CD14-positive monocyte (primary cell): ENCODE data around the gene TMOD3. TPM values are rescaled to one million over a fixed set of nuclear protein-coding genes. Genes with fewer than 3 reads are reported as not detected.

Source experiments
- DNase-seq, 3 donors: peaks; one replicate each; pipeline ENCODE4 v3.0.0-alpha.2; 2011 to 2022
- H2AFZ ChIP-seq: 2 replicates; pipeline ENCODE4 v1.6.0; 2012; ENCODE audit warnings: mild to moderate bottlenecking, low read depth, low read length, inconsistent platforms; ENCODE audit not compliant: insufficient read depth, poor library complexity, severe bottlenecking
- H3K27ac ChIP-seq, 2 donors: 1 replicate in 1 of 2; 2 replicates in 1 of 2; pipeline ENCODE4 v1.5.1; 2012 to 2013; ENCODE audit warnings: low read length in 2 of 2, control low read depth in 1 of 2, inconsistent platforms in 1 of 2, low read depth in 1 of 2, mild to moderate bottlenecking in 1 of 2
- H3K27me3 ChIP-seq, 2 donors: one replicate each; pipeline versions ENCODE4 v1.6.0 to v1.6.1; 2011 to 2013; ENCODE audit warnings: low read length in 2 of 2; ENCODE audit not compliant: control insufficient read depth in 2 of 2, insufficient read depth in 2 of 2
- H3K36me3 ChIP-seq, 2 donors: replicated peaks in 1 of 2; 1 replicate in 1 of 2; 2 replicates in 1 of 2; pipeline versions ENCODE4 v1.5.1 to v1.6.1; 2012 to 2013; ENCODE audit warnings: low read length in 2 of 2, control low read depth in 1 of 2, inconsistent platforms in 1 of 2, mild to moderate bottlenecking in 1 of 2; ENCODE audit not compliant: insufficient read depth in 2 of 2, control insufficient read depth in 1 of 2
- H3K4me1 ChIP-seq, 2 donors: 1 replicate in 1 of 2; 2 replicates in 1 of 2; pipeline versions ENCODE4 v1.5.1 to v1.6.1; 2012 to 2013; ENCODE audit warnings: low read length in 2 of 2, control low read depth in 1 of 2, inconsistent platforms in 1 of 2, mild to moderate bottlenecking in 1 of 2, moderate library complexity in 1 of 2; ENCODE audit not compliant: insufficient read depth in 2 of 2, control insufficient read depth in 1 of 2
- H3K4me2 ChIP-seq: replicated peaks from 2 replicates; pipeline ENCODE3; 2012; ENCODE audit warnings: low read length, moderate library complexity, mild to moderate bottlenecking; ENCODE audit not compliant: poor library complexity, severe bottlenecking; ENCODE audit errors: extremely low read depth
- H3K4me3 ChIP-seq, 3 experiments: fragments of 200-600 bp in 1 of 3; sonication (generic) in 1 of 3; replicated peaks in 1 of 3; 1 replicate in 2 of 3; 2 replicates in 1 of 3; pipeline ENCODE4 v1.5.1; 2011 to 2013; ENCODE audit warnings: low read length in 3 of 3, mild to moderate bottlenecking in 3 of 3, control low read depth in 2 of 3, low read depth in 2 of 3, inconsistent platforms in 1 of 3, moderate library complexity in 1 of 3
- H3K79me2 ChIP-seq: 2 replicates; pipeline ENCODE4 v1.6.0; 2012; ENCODE audit warnings: mild to moderate bottlenecking, control low read depth, inconsistent platforms, low read length, moderate library complexity; ENCODE audit not compliant: insufficient read depth
- H3K9ac ChIP-seq: 2 replicates; pipeline ENCODE4 v1.6.0; 2017; ENCODE audit warnings: low read length, mild to moderate bottlenecking; ENCODE audit not compliant: insufficient read depth, poor library complexity, severe bottlenecking
- H3K9me3 ChIP-seq, 2 donors: replicated peaks in 1 of 2; 1 replicate in 1 of 2; 2 replicates in 1 of 2; pipeline versions ENCODE4 v1.5.1 to v1.6.1; 2012 to 2013; ENCODE audit warnings: low read length in 2 of 2, control low read depth in 1 of 2; ENCODE audit not compliant: control insufficient read depth in 1 of 2, insufficient read depth in 1 of 2
- H4K20me1 ChIP-seq: 2 replicates; pipeline ENCODE4 v1.6.0; 2012; ENCODE audit warnings: mild to moderate bottlenecking, low read length, control low read depth, moderate library complexity; ENCODE audit not compliant: insufficient read depth
- H3K27ac Mint-ChIP-seq, 7 donors: one replicate each; pipeline ENCODE4 v1.8.0; 2020; ENCODE audit warnings: mild to moderate bottlenecking in 7 of 7, mixed read lengths in 7 of 7, moderate library complexity in 6 of 7, inconsistent platforms in 2 of 7
- H3K27me3 Mint-ChIP-seq, 3 donors: one replicate each; pipeline ENCODE4 v1.8.0; 2021 to 2022; ENCODE audit warnings: low read depth in 3 of 3, mild to moderate bottlenecking in 3 of 3, mixed read lengths in 3 of 3, moderate library complexity in 3 of 3, inconsistent platforms in 1 of 3
- H3K36me3 Mint-ChIP-seq, 2 donors: one replicate each; pipeline ENCODE4 v1.8.0; 2020; ENCODE audit warnings: mixed read lengths in 2 of 2, inconsistent platforms in 1 of 2, mild to moderate bottlenecking in 1 of 2
- H3K4me1 Mint-ChIP-seq: one replicate; pipeline ENCODE4 v1.8.0; 2020; ENCODE audit warnings: mild to moderate bottlenecking, mixed read lengths
- H3K4me3 Mint-ChIP-seq, 2 donors: one replicate each; pipeline ENCODE4 v1.8.0; 2020; ENCODE audit warnings: mild to moderate bottlenecking in 2 of 2, mixed read lengths in 2 of 2, moderate library complexity in 1 of 2
- H3K9me3 Mint-ChIP-seq, 7 donors: one replicate each; pipeline ENCODE4 v1.8.0; 2020 to 2022; ENCODE audit warnings: mixed read lengths in 7 of 7, mild to moderate bottlenecking in 6 of 7, moderate library complexity in 6 of 7, inconsistent platforms in 2 of 7
- WGBS: methylation state at CpG from one replicate; pipeline ENCODE4 v1.1.5; 2013; ENCODE audit warnings: missing lambda C conversion rate; ENCODE audit not compliant: insufficient coverage; 5-methylcytosine and 5-hydroxymethylcytosine counted together
- intact Hi-C, 2 donors: fragments of 100-400 bp; cut with micrococcal nuclease; formaldehyde crosslinking; loops; one replicate each; pipeline versions ENCODE4 v1.15.0 to v1.15.1; 2023
- polyA plus RNA-seq, 3 donors: library from polyadenylated mRNA; depleted of rRNA in 1 of 3; unstranded in 2 of 3; stranded (reverse) in 1 of 3; fragments of 300-500 nt in 2 of 3; fragments of >200 nt in 1 of 3; fragmentation: Illumina TruSeq in 2 of 3; gene quantifications; 1 replicate in 2 of 3; 2 replicates in 1 of 3; pipeline ENCODE4 v1.2.3, GENCODE V29; 2012 to 2021
- TF ChIP-seq, protein P1 (sequence below): fragments of 200-600 bp; IDR thresholded peaks from one replicate; pipeline ENCODE4 v1.8.0; 2022; ENCODE audit warnings: antibody characterized with exemption, mild to moderate bottlenecking

The TMOD3 gene
- polyA plus RNA-seq, 3 donors = 7.7 to 34.8 (median 27.8) TPM

DNA sequence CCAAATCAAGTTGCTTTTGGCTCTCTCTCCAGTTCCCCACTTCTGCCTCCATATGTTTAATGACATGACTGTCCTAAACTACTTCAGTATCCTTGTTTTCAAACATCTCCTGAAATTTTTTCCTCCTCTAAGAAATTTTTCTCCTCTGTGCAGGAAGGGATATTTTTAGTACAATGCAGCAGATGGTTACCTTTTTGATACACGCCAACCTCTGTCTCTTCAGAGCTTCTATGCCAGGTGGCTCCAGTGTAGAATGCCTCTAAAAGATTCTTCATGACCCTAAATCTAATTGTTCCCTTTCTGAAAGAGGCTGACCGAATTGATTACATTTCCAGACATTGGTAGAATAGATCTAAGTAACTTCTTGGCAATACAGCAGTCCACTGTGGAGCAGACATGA is 33.7 kb downstream of the TMOD3 start:
- Histone ChIP-seq H2AFZ (no peak overlapping the region), H3K4me3 (no peak overlapping the region), H3K27ac (no peak overlapping the region), H3K36me3 (peaks cover 38 to 67% of the 10 kb centered on the region in 2 donors), H3K79me2 (peaks cover 65% of the 10 kb centered on the region), H3K9ac (no peak overlapping the region), H3K9me3 (no peaks in the 10 kb centered on the region), H3K4me2 (no peak overlapping the region), H4K20me1 (peaks cover 100% of the 10 kb centered on the region), H3K4me1 (peaks cover 0 to 8% of the 10 kb centered on the region in 2 donors), H3K27me3 (no peaks in the 10 kb centered on the region)
- H3K27me3 Mint-ChIP-seq = no peaks in the 10 kb centered on the region
- no peaks in the 10 kb centered on the region for H3K9me3 Mint-ChIP-seq
- H3K36me3 Mint-ChIP-seq = peaks cover 55 to 62% of the 10 kb centered on the region in 2 donors
- intact Hi-C loops = no loop called here
- peaks cover 11% of the 10 kb centered on the region for H3K4me1 Mint-ChIP-seq
- H3K27ac Mint-ChIP-seq = peak overlapping the region in 1 of 7 donors; percentile 68
- no peak for DNase-seq
- no peak overlapping the region for H3K4me3 Mint-ChIP-seq
- no CpG with 5 or more reads among the region's 2 CpGs for WGBS
- TF ChIP-seq, protein P1, sequence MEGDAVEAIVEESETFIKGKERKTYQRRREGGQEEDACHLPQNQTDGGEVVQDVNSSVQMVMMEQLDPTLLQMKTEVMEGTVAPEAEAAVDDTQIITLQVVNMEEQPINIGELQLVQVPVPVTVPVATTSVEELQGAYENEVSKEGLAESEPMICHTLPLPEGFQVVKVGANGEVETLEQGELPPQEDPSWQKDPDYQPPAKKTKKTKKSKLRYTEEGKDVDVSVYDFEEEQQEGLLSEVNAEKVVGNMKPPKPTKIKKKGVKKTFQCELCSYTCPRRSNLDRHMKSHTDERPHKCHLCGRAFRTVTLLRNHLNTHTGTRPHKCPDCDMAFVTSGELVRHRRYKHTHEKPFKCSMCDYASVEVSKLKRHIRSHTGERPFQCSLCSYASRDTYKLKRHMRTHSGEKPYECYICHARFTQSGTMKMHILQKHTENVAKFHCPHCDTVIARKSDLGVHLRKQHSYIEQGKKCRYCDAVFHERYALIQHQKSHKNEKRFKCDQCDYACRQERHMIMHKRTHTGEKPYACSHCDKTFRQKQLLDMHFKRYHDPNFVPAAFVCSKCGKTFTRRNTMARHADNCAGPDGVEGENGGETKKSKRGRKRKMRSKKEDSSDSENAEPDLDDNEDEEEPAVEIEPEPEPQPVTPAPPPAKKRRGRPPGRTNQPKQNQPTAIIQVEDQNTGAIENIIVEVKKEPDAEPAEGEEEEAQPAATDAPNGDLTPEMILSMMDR = no peak

DNA sequence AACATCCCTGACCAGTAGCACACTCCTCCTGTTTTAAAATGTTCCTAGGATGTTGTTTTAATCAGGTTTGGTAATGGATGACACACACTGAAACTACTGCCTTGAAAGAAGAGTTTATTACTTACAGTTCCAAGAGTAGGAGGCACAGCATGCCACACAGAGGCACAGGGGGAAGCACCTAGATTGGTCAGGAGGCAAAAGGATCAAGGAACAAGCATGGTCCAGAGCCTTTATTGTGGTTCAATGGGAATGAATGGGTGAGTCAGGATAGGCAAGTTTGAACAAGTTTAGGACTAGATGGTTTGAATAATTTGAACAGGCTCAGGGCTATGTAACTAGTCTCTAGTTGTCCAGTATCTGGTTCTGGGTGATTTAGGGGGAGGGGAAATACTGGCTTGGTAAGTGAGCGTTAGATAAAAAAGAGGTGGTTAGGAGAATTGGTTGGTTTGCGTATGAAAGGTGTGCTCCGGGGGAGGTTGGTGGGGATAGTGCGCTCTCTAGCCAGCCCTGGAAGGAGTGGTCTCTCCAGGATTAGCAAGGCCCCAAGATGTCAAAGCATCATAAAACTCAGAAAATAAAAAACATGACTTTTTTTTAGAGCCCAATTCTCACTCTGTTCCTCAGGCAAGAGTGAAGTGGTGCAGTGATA is 35.1 kb downstream of the TMOD3 start:
- H3K9me3 Mint-ChIP-seq = no peaks in the 10 kb centered on the region

More for the DNA sequence above, 35.1 kb downstream of the TMOD3 start:
- Histone ChIP-seq H3K4me3 (no peak overlapping the region), H4K20me1 (peaks cover 97% of the 10 kb centered on the region), H3K9ac (no peak overlapping the region), H3K27ac (no peak overlapping the region), H2AFZ (no peak overlapping the region), H3K27me3 (no peaks in the 10 kb centered on the region), H3K9me3 (no peaks in the 10 kb centered on the region), H3K4me1 (peaks cover 0 to 8% of the 10 kb centered on the region in 2 donors), H3K36me3 (peaks cover 45 to 77% of the 10 kb centered on the region in 2 donors), H3K79me2 (peaks cover 51% of the 10 kb centered on the region), H3K4me2 (no peak overlapping the region)
- TF ChIP-seq, protein P1 = no peak
- H3K27me3 Mint-ChIP-seq = no peaks in the 10 kb centered on the region
- H3K4me1 Mint-ChIP-seq = peaks cover 11% of the 10 kb centered on the region
- no peak overlapping the region for H3K4me3 Mint-ChIP-seq
- no peak for DNase-seq
- H3K36me3 Mint-ChIP-seq = peaks cover 58 to 71% of the 10 kb centered on the region in 2 donors
- intact Hi-C loops = no loop called here
- peak overlapping the region in 4 of 7 donors; percentile 1 to 59 (median 18) for H3K27ac Mint-ChIP-seq
- WGBS = 100% methylated on average over 1 of the region's 4 CpGs
